ENCODE data around the gene KCNA3. TPM values are rescaled to one million over a fixed set of nuclear protein-coding genes. Genes with fewer than 3 reads are reported as not detected.

The KCNA3 gene
- total RNA-seq, 1 experiment from 2014 or later, result not detected

DNA sequence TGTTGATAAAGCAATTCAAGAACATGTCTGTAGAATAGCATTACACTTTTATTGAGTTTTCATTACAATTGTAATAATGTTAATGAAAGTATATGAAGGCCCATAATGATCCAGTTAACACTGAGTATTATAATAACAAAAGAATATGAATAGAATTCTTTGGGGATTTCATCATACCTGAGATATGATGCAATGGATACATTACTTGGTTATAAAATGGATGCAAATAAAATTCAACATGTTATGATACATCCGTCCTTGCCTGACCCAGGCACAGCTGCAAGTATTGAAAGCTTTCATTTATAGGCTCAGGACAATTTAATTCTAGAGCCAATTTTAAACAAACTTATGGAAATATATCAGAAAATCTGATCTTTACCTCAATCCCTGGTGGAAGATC lies 8.2 kb upstream of the KCNA3 start:
- H3K27ac ChIP-seq (ENCODE audit: low read length), result no peak overlapping the region
- no peaks in the 10 kb centered on the region for H3K36me3 ChIP-seq (ENCODE audit: low read depth, low read length)
- no peaks in the 10 kb centered on the region for H4K20me1 ChIP-seq (ENCODE audit: low read length)
- intact Hi-C loops (cut with micrococcal nuclease), result no loop called here
- no peak overlapping the region for H2AFZ ChIP-seq (ENCODE audit: low read length)
- ChIA-PET CTCF (no interaction called here), POLR2A (ENCODE audit: unreplicated experiment) (no interaction called here)
- H3F3A ChIP-seq (ENCODE audit: low read length, unreplicated experiment), result peaks cover 5% of the 10 kb centered on the region
- peaks cover 12% of the 10 kb centered on the region; the same call in 1 of the 2 replicates for H3K27me3 ChIP-seq (ENCODE audit: low read length)
- no peaks in the 10 kb centered on the region for H3K9me2 ChIP-seq (replicated peaks; ENCODE audit: low read length)
- H3K4me1 ChIP-seq (ENCODE audit: insufficient read depth, low read length), result peaks cover 12% of the 10 kb centered on the region
- H3K9me3 ChIP-seq (ENCODE audit: low read length), result no peaks in the 10 kb centered on the region
- ATAC-seq, result no peak
- H3K4me2 ChIP-seq (ENCODE audit: low read length), result no peak overlapping the region
- DNase-seq, result no peak
- H3K4me3 ChIP-seq (ENCODE audit: low read length), result no peak overlapping the region
- BruUV-seq (replicated peaks), result no TSS peak
- TF ChIP-seq EZH2 (IDR thresholded peaks at IDR 0.05; ENCODE audit: low read length, unreplicated experiment), result no peak
- TF ChIP-seq CTCF (conservative IDR thresholded peaks at IDR 0.05; ENCODE audit: low read depth, low read length), result no peak
- TF ChIP-seq EZH2phosphoT487 (IDR thresholded peaks at IDR 0.05; ENCODE audit: borderline replicate concordance, low read length), result no peak
- no peaks in the 10 kb centered on the region for H3K79me2 ChIP-seq (ENCODE audit: low read length)
- H3K9ac ChIP-seq (ENCODE audit: low read length), result no peak overlapping the region

DNA sequence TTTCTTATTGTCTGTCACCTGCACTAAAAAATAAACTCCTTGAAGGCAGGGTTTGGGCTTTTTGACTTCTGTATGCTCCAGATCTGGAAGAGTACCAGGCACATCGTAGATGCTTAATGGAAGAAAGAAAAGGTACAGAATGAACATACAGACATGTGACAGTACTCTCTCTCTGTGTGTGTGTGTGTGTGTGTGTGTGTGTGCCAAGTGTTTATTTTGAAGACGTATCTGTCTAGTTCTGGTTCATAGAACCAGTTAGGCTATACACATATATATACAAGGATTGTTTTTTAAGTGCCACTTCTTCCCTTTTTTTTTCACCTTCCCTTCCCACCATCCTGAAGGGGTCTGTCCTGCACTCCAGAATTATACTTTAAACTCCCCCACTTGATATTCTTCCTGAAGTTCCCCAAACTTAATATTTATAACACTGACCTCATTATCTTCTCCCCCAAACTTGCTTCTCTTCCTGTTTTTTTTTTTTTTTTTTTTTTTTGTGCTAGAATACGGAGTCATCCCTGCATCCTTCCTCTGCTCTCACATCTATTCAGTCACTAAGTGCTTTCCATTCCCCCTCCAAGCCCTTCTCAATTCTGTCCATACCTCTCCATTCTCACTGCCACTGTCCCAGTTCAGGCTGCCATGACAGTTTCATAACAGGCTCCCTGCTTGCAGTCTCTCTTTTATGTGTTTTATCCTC lies 5.4 kb upstream of the KCNA3 start:
- no peak overlapping the region for H3K9ac ChIP-seq (ENCODE audit: low read length)
- no peak for DNase-seq

More for the DNA sequence above, 5.4 kb upstream of the KCNA3 start:
- H3K9me2 ChIP-seq (replicated peaks; ENCODE audit: low read length), result no peaks in the 10 kb centered on the region
- H3K9me3 ChIP-seq (ENCODE audit: low read length), result no peaks in the 10 kb centered on the region
- H3F3A ChIP-seq (ENCODE audit: low read length, unreplicated experiment), result no peaks in the 10 kb centered on the region
- CTCF ChIA-PET, result no interaction called here
- no peaks in the 10 kb centered on the region for H3K4me1 ChIP-seq (ENCODE audit: insufficient read depth, low read length)
- no TSS peak for BruUV-seq (replicated peaks)
- no peak overlapping the region for H3K4me3 ChIP-seq (ENCODE audit: low read length)
- no peaks in the 10 kb centered on the region for H3K79me2 ChIP-seq (ENCODE audit: low read length)
- H3K27ac ChIP-seq (ENCODE audit: low read length), result no peak overlapping the region
- TF ChIP-seq EZH2phosphoT487 (IDR thresholded peaks at IDR 0.05; ENCODE audit: borderline replicate concordance, low read length), result no peak
- TF ChIP-seq CTCF (conservative IDR thresholded peaks at IDR 0.05; ENCODE audit: low read depth, low read length), result no peak
- TF ChIP-seq EZH2 (IDR thresholded peaks at IDR 0.05; ENCODE audit: low read length, unreplicated experiment), result no peak
- H3K4me2 ChIP-seq (ENCODE audit: low read length), result no peak overlapping the region
- no peak for ATAC-seq
- no peaks in the 10 kb centered on the region for H4K20me1 ChIP-seq (ENCODE audit: low read length)
- intact Hi-C loops (cut with micrococcal nuclease), result no loop called here
- POLR2A ChIA-PET (ENCODE audit: unreplicated experiment), result no interaction called here
- no peaks in the 10 kb centered on the region for H3K36me3 ChIP-seq (ENCODE audit: low read depth, low read length)
- H3K27me3 ChIP-seq (ENCODE audit: low read length), result peaks cover 15% of the 10 kb centered on the region; the same call in 1 of the 2 replicates
- H2AFZ ChIP-seq (ENCODE audit: low read length), result no peak overlapping the region

Data from PC-3 (cell line).